Upper lobe of left lung (tissue), 6 donors: ENCODE results near the gene NFIB. TPM values are rescaled to one million over a fixed set of nuclear protein-coding genes. Genes with fewer than 3 reads are reported as not detected.

Source experiments
- ATAC-seq, 2 donors: fragments of 200-7000 bp; cut with Tn5 transposase; one replicate each; pipeline ENCODE4 v1.9.1; 2022; ENCODE audit warnings: mild to moderate bottlenecking in 2 of 2, moderate library complexity in 2 of 2; ENCODE audit not compliant: low FRiP score in 2 of 2
- DNase-seq, 2 donors: peaks; one replicate each; pipeline ENCODE4 v3.0.0-alpha.2; 2019 to 2020
- H3K27ac ChIP-seq, 4 donors: fragments of 200-600 bp; sonication (generic); one replicate each; pipeline ENCODE4 v1.5.1; 2016 to 2019
- H3K27me3 ChIP-seq, 4 donors: fragments of 200-600 bp; sonication (generic); one replicate each; pipeline ENCODE4 v1.5.1; 2017 to 2019
- H3K36me3 ChIP-seq, 4 donors: fragments of 200-600 bp; sonication (generic); one replicate each; pipeline ENCODE4 v1.5.1; 2016 to 2019
- H3K4me1 ChIP-seq, 4 donors: fragments of 200-600 bp; sonication (generic); one replicate each; pipeline ENCODE4 v1.5.1; 2018 to 2019
- H3K4me3 ChIP-seq, 4 donors: fragments of 200-600 bp; sonication (generic); one replicate each; pipeline ENCODE4 v1.5.1; 2017 to 2019; ENCODE audit warnings: mild to moderate bottlenecking in 2 of 4, moderate library complexity in 1 of 4
- H3K9me3 ChIP-seq, 4 donors: fragments of 200-600 bp; sonication (generic); one replicate each; pipeline ENCODE4 v1.5.1; 2018 to 2019
- CTCF ChIP-seq, 6 experiments: fragments of 450-650 bp in 4 of 6; fragments of 200-600 bp in 2 of 6; sonication (generic) in 2 of 6; IDR thresholded peaks; one replicate each; pipeline ENCODE4 v1.5.1; 2016 to 2019; ENCODE audit warnings: antibody characterized with exemption in 6 of 6
- EP300 ChIP-seq, 4 donors: sonication (generic); formaldehyde crosslinking; IDR thresholded peaks; one replicate each; pipeline ENCODE4 v1.5.1; 2017; ENCODE audit warnings: antibody characterized with exemption in 4 of 4, control low read depth in 2 of 4
- POLR2A ChIP-seq, 4 donors: fragments of 450-650 bp; IDR thresholded peaks; one replicate each; pipeline ENCODE4 v1.5.1; 2016 to 2017; ENCODE audit warnings: antibody characterized with exemption in 4 of 4, mild to moderate bottlenecking in 2 of 4
- POLR2AphosphoS5 ChIP-seq, 2 donors: sonication (generic); formaldehyde crosslinking; IDR thresholded peaks; one replicate each; pipeline ENCODE4 v1.5.1; 2017; ENCODE audit warnings: antibody characterized with exemption in 2 of 2
- WGBS, 2 donors: methylation state at CpG; one replicate each; pipeline ENCODE4 v1.1.5; 2017 to 2018; 5-methylcytosine and 5-hydroxymethylcytosine counted together
- total RNA-seq, 6 donors: library from RNA; depleted of rRNA in 4 of 6; stranded (reverse); fragments of >200 nt in 4 of 6; gene quantifications; one replicate each; pipeline versions ENCODE4 v1.1.0 to v1.2.1, GENCODE V29; 2016 to 2021
- donor health status: DM: no; HTN: no; CAD: no; lungs with moderate emphysema.
- donor health status: DM: no; HTN: yes; CAD: no; lungs with severe emphysema.

NFIB gene
- total RNA-seq, 6 donors from 2014 or later, result 33.9 to 109 (median 67.5) TPM

DNA sequence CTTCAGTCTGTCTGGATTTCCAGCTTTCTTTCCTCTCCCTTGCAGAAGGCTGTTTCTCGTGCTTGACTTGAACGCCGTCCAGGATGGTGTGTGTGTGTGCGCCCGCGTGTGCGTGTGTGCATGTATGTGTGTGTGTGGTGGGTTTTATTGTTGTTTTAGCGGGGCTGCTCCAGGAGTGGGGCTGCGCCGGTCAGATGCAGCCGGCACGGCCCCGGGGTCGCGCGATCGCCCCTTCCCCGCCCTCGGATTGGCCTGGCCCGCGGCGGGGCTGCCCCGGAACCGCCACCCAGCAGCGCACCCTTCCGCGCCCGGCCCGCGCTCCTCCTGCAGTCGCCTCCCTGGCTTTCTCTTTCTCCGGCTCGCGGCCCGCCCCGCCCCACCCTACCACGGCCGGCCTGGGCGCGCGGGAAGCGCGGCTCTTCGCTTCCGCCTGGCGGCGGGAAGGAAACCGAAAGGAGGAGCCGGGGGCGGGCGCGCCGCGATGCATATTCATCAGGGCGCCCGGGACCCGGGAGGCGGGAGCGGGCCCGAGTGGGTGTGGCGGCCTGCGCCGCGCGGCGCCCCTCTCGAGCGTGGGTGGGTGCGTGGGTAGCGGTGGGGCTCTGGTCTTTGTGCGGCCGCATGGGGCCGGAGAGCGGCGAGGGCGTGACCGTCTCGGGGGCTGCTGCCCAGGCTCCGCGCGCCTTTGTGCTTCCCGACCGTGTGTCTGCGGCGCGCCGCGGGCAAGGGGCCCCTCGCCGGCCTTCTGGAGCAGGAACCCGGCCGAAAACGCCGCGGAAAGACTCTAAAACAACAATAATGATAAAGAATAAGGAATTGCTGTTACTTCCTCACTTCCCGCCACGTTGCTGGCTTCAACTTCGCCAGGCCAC is 8.5 kb upstream of the NFIB start:
- ATAC-seq, result peak; percentile 94 to 97
- Histone ChIP-seq H3K36me3 (no peaks in the 10 kb centered on the region), H3K27me3 (no peaks in the 10 kb centered on the region), H3K4me1 (peaks cover 33 to 49% (median 36%) of the 10 kb centered on the region in 4 donors), H3K27ac (peak overlapping the region; percentile 92 to 97 (median 93)), H3K9me3 (no peaks in the 10 kb centered on the region), H3K4me3 (peak overlapping the region; percentile 65 to 91 (median 78))
- peak; percentile 59 to 83 (median 66) for TF ChIP-seq CTCF (IDR thresholded peaks at IDR 0.05)
- peak in 3 of 4 donors; percentile 23 to 64 (median 51) for TF ChIP-seq POLR2A (IDR thresholded peaks at IDR 0.05)
- TF ChIP-seq POLR2AphosphoS5 (IDR thresholded peaks at IDR 0.05), result peak; percentile 9 to 74
- TF ChIP-seq EP300 (IDR thresholded peaks at IDR 0.05), result peak in 1 of 4 donors; percentile 18
- DNase-seq, result peak; percentile 90 to 98
- 0% methylated on average over 20 to 53 of the region's 98 CpGs for WGBS, 2 donors

DNA sequence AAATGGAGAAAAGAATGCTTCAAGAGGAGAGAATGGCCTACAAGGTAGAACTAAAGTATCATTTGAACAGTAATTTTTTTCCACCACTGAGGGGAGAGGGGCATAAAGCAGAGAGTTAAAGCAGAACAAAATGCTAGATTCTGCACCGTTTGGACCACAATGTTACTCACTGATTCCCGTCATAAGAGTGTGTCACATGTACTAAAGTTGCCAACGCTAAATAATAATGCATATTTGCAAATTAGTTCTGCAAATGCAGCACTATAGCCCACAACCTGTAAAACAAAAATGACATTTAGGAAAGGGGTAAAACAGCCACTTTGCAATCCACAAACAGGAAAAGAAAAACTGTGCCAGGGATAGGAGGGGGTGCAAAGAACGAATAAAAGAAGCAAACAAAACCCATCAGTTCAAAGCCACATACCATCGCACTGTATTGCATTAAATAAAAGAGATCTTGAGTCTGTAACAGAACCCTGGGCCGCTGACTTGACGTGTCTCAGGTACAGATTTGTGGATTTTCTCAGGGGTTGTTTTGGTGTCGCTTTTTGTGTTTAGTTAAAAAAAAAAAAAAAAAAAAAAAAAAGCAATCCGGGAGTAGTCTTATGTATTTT is 7.7 kb upstream of the NFIB start:
- peaks cover 35 to 56% (median 37%) of the 10 kb centered on the region in 4 donors for H3K4me1 ChIP-seq
- H3K27ac ChIP-seq, result peak overlapping the region; percentile 92 to 97 (median 93)
- H3K9me3 ChIP-seq, result no peaks in the 10 kb centered on the region
- no peak for ATAC-seq
- no peak for DNase-seq
- 9 to 13% methylated on average over 9 of the region's 9 CpGs for WGBS, 2 donors
- H3K27me3 ChIP-seq, result no peaks in the 10 kb centered on the region
- no peaks in the 10 kb centered on the region for H3K36me3 ChIP-seq
- no peak for TF ChIP-seq POLR2A (IDR thresholded peaks at IDR 0.05)
- no peak for TF ChIP-seq CTCF (IDR thresholded peaks at IDR 0.05)
- no peak for TF ChIP-seq POLR2AphosphoS5 (IDR thresholded peaks at IDR 0.05)
- TF ChIP-seq EP300 (IDR thresholded peaks at IDR 0.05), result no peak
- peak overlapping the region in 3 of 4 donors; percentile 65 to 91 (median 83) for H3K4me3 ChIP-seq

DNA sequence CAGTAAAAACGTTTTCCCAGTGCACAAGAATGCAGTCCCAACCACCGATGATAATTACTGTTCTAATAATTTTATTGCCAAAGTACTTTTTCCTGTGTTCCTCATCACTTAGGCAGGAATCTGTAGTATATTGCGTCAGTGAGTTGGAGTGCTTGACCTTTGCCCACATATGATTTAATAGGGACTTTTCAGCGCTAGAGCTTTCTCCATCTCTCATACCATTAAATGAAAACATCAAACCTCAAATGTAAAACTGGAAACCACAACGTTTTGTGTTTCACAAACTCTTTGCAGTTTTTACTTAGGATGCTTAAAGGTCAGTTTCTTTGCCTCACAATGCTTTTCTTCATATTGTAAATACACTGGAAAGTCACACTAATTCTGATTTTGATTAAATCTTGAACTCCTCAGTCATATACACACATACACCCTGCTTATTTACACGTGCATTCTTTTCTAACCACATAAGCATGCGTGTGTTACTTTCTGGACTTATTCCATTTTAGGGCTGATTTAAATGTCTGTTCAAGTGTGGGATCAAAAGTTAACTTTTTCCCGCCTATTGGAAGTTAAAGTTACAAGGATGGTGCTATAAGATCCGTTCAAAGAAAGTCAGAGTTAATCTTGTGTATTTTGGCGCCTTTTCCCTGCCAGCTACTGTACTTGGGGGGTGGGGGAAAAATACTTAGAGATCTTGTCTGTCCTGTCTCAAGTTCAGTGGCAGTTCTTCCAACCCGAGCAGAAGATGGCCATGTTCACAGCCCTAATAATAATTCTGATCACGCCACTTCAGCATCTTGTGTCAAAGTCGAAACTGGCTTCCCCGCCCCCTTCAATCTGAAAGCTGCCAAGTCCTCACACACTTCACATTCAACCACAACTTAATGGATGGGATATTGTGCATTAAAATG is 6.6 kb upstream of the NFIB start:
- 26 to 27% methylated on average over 14 of the region's 14 CpGs for WGBS, 2 donors
- H3K4me1 ChIP-seq, result peaks cover 39 to 62% (median 45%) of the 10 kb centered on the region in 4 donors
- no peaks in the 10 kb centered on the region for H3K27me3 ChIP-seq
- DNase-seq (peak in 1 of 2 donors; percentile 53), ATAC-seq (no peak)
- no peaks in the 10 kb centered on the region for H3K36me3 ChIP-seq
- peak overlapping the region; percentile 92 to 97 (median 93) for H3K27ac ChIP-seq
- TF ChIP-seq EP300 (IDR thresholded peaks at IDR 0.05), result peak in 1 of 4 donors; percentile 87
- TF ChIP-seq CTCF (IDR thresholded peaks at IDR 0.05), result no peak
- TF ChIP-seq POLR2AphosphoS5 (IDR thresholded peaks at IDR 0.05), result peak in 1 of 2 donors; percentile 33
- no peak for TF ChIP-seq POLR2A (IDR thresholded peaks at IDR 0.05)
- H3K9me3 ChIP-seq, result no peaks in the 10 kb centered on the region
- H3K4me3 ChIP-seq, result peak overlapping the region in 3 of 4 donors; percentile 65 to 91 (median 83)

DNA sequence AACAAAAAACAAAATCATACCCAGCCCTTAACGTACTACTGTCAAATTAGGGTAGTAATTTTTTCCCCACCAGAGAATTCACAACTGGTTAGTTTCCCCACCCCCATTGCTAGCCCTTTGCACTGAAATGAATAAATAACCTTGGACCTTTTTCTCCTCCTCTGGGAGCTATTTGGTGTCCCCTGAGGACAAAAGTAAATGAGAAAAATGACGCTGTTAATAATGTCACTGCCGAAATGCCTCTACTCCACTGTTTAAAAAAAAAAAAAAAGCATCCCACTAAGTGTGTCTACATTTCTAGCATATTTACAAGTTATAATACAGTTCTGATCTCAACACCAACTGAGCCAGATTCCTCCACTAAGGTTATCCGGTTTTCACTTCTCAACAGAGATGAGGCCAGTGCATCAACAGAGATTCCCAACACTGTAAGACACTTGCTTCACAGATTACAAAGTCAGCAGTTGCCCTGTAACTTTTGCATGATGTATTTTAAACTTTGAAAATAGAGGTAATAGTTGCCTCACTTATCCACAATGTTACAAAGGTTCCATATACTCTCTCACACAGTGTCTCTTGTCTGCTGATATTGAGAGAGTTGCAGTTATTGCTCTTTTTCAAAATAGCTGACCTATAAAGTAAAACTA is 5.1 kb upstream of the NFIB start:
- Histone ChIP-seq H3K4me1 (peaks cover 39 to 67% (median 45%) of the 10 kb centered on the region in 4 donors), H3K36me3 (no peaks in the 10 kb centered on the region), H3K4me3 (no peak overlapping the region), H3K27ac (peak overlapping the region; percentile 92 to 97 (median 93)), H3K27me3 (no peaks in the 10 kb centered on the region), H3K9me3 (no peaks in the 10 kb centered on the region)
- 25 to 47% methylated on average over 4 of the region's 4 CpGs for WGBS, 2 donors
- no peak for ATAC-seq
- DNase-seq, result no peak
- TF ChIP-seq EP300 (IDR thresholded peaks at IDR 0.05) (no peak), POLR2AphosphoS5 (IDR thresholded peaks at IDR 0.05) (no peak), CTCF (IDR thresholded peaks at IDR 0.05) (no peak), POLR2A (IDR thresholded peaks at IDR 0.05) (no peak)
